Parathyroid adenoma (tissue), 2 donors: ENCODE results near the gene ATXN10.

Source experiments
- H2AFZ ChIP-seq: fragments of 300-600 bp; sonication (generic); one replicate; pipeline ENCODE4 v1.7.0; 2017; ENCODE audit warnings: antibody characterized with exemption, mild to moderate bottlenecking
- H3K27ac ChIP-seq: fragments of 300-600 bp; sonication (generic); one replicate; pipeline ENCODE4 v1.7.0; 2017
- H3K27me3 ChIP-seq: fragments of 300-600 bp; sonication (generic); one replicate; pipeline ENCODE4 v1.7.0; 2017; ENCODE audit warnings: low read length; ENCODE audit not compliant: control insufficient read depth, insufficient read depth
- H3K36me3 ChIP-seq: fragments of 300-600 bp; sonication (generic); one replicate; pipeline ENCODE4 v1.7.0; 2017; ENCODE audit warnings: low read length; ENCODE audit not compliant: control insufficient read depth, insufficient read depth
- H3K4me1 ChIP-seq: fragments of 300-600 bp; sonication (generic); one replicate; pipeline ENCODE4 v1.7.0; 2017; ENCODE audit warnings: control low read depth
- H3K4me2 ChIP-seq: fragments of 300-600 bp; sonication (generic); one replicate; pipeline ENCODE4 v1.7.0; 2017; ENCODE audit warnings: low read length
- H3K4me3 ChIP-seq: fragments of 300-600 bp; sonication (generic); one replicate; pipeline ENCODE4 v1.7.0; 2017; ENCODE audit warnings: low read depth, low read length
- H3K79me2 ChIP-seq: fragments of 300-600 bp; sonication (generic); one replicate; pipeline ENCODE4 v1.7.0; 2017; ENCODE audit warnings: control low read depth
- H3K9ac ChIP-seq: fragments of 300-600 bp; sonication (generic); one replicate; pipeline ENCODE4 v1.7.0; 2017; ENCODE audit warnings: mild to moderate bottlenecking
- H3K9me3 ChIP-seq: fragments of 300-600 bp; sonication (generic); one replicate; pipeline ENCODE4 v1.7.0; 2017; ENCODE audit warnings: low read length; ENCODE audit not compliant: control insufficient read depth
- TF ChIP-seq, protein P1 (sequence below): fragments of 300-600 bp; sonication (generic); IDR thresholded peaks from one replicate; pipeline ENCODE4 v1.7.0; 2017; ENCODE audit warnings: antibody characterized with exemption, mild to moderate bottlenecking
- donor health status: primary hyperparathyroidism.

The ATXN10 gene

GRCh38 chr22:45650721-45651120, 20.9 kb upstream of the ATXN10 start:
- Histone ChIP-seq H3K79me2 (no peaks in the 10 kb centered on the region), H3K27ac (no peak overlapping the region), H3K4me1 (no peaks in the 10 kb centered on the region), H2AFZ (no peak overlapping the region), H3K4me3 (no peak overlapping the region), H3K27me3 (no peaks in the 10 kb centered on the region), H3K36me3 (no peaks in the 10 kb centered on the region), H3K9me3 (no peaks in the 10 kb centered on the region), H3K9ac (no peak overlapping the region), H3K4me2 (no peak overlapping the region)
- TF ChIP-seq, protein P1, sequence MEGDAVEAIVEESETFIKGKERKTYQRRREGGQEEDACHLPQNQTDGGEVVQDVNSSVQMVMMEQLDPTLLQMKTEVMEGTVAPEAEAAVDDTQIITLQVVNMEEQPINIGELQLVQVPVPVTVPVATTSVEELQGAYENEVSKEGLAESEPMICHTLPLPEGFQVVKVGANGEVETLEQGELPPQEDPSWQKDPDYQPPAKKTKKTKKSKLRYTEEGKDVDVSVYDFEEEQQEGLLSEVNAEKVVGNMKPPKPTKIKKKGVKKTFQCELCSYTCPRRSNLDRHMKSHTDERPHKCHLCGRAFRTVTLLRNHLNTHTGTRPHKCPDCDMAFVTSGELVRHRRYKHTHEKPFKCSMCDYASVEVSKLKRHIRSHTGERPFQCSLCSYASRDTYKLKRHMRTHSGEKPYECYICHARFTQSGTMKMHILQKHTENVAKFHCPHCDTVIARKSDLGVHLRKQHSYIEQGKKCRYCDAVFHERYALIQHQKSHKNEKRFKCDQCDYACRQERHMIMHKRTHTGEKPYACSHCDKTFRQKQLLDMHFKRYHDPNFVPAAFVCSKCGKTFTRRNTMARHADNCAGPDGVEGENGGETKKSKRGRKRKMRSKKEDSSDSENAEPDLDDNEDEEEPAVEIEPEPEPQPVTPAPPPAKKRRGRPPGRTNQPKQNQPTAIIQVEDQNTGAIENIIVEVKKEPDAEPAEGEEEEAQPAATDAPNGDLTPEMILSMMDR = no peak

DNA sequence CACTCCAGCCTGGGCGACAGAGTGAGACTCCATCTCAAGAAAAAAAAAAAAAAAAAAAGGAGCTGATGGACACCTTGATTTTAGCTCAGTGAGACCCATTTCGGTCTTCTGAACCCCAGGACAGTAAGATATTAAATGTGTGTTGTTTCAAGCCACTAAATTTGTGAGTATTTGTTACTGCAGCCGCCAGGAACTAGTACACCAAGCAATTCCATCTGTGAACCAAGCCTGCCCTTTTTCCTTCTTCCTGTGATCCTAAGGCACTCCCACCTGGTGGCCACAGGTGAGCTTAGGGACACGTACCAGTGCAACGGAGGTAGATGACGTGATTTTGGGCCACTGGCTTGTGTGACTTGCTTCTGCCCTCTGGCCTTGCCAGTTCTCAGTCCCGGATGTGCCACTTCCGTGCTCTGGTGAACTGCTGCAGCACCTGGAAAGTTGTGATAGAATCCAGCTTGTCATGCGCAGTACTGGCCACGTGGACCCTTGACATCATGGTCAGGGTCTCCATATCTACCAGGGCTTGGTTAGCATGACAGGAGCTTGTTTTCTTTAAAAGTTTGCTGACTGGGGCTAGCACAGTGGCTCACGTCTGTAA, 19.6 kb upstream of the ATXN10 start:
- no peaks in the 10 kb centered on the region for H3K4me1 ChIP-seq

DNA sequence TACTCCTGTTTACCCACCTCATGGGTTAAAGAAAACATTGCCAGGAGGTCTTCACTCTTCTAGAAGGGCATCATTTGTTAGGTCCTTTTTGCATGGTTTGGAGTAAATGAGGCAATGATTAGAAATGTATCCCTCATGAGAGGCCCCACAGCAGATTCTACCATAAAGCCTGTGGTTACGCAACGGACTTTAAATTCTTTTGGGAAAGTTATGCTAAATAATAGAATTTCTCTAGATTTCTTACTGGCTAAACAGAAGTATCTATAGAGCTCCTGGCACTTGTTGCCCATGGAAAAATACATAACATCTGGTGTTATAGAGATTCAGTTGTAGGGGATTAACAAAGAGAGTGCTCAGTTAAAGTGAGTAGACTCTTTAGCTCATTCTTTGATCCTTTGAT, 15.1 kb upstream of the ATXN10 start:
- no peak overlapping the region for H3K4me2 ChIP-seq
- H3K79me2 ChIP-seq = no peaks in the 10 kb centered on the region
- H3K9me3 ChIP-seq = no peaks in the 10 kb centered on the region
- H3K4me1 ChIP-seq = no peaks in the 10 kb centered on the region
- H3K9ac ChIP-seq = no peak overlapping the region
- H3K27me3 ChIP-seq = no peaks in the 10 kb centered on the region
- no peak overlapping the region for H3K4me3 ChIP-seq
- no peak overlapping the region for H2AFZ ChIP-seq
- no peaks in the 10 kb centered on the region for H3K36me3 ChIP-seq
- H3K27ac ChIP-seq = no peak overlapping the region
- TF ChIP-seq, protein P1 = no peak

More for the DNA sequence above, 19.6 kb upstream of the ATXN10 start:
- H3K27me3 ChIP-seq = no peaks in the 10 kb centered on the region
- no peaks in the 10 kb centered on the region for H3K79me2 ChIP-seq
- no peak overlapping the region for H3K4me2 ChIP-seq
- H2AFZ ChIP-seq = no peak overlapping the region
- no peak overlapping the region for H3K4me3 ChIP-seq
- no peak overlapping the region for H3K27ac ChIP-seq
- H3K36me3 ChIP-seq = no peaks in the 10 kb centered on the region
- TF ChIP-seq, protein P1 = no peak
- H3K9me3 ChIP-seq = no peaks in the 10 kb centered on the region
- H3K9ac ChIP-seq = no peak overlapping the region

GRCh38 chr22:45657701-45658100, 13.9 kb upstream of the ATXN10 start:
- TF ChIP-seq, protein P1 = no peak
- Histone ChIP-seq H3K36me3 (no peaks in the 10 kb centered on the region), H3K4me1 (no peaks in the 10 kb centered on the region)

GRCh38 chr22:45664136-45664646, 7.4 kb upstream of the ATXN10 start:
- Histone ChIP-seq H3K4me3 (no peak overlapping the region), H2AFZ (no peak overlapping the region), H3K9ac (no peak overlapping the region), H3K4me2 (no peak overlapping the region), H3K27ac (no peak overlapping the region), H3K4me1 (no peaks in the 10 kb centered on the region), H3K79me2 (no peaks in the 10 kb centered on the region), H3K9me3 (no peaks in the 10 kb centered on the region), H3K36me3 (no peaks in the 10 kb centered on the region), H3K27me3 (no peaks in the 10 kb centered on the region)
- TF ChIP-seq, protein P1 = no peak

More at GRCh38 chr22:45657701-45658100, 13.9 kb upstream of the ATXN10 start:
- Histone ChIP-seq H3K4me2 (no peak overlapping the region), H3K9me3 (no peaks in the 10 kb centered on the region), H2AFZ (no peak overlapping the region), H3K9ac (no peak overlapping the region), H3K4me3 (no peak overlapping the region), H3K27me3 (no peaks in the 10 kb centered on the region), H3K79me2 (no peaks in the 10 kb centered on the region), H3K27ac (no peak overlapping the region)
